HG03558 (cell line): Measurements from ENCODE around the gene TMEM217.

Experiments
- ATAC-seq: cut with Tn5 transposase; IDR thresholded peaks from one replicate; pipeline ENCODE4 v1.9.1; 2021; ENCODE audit warnings: moderate number of reproducible peaks; ENCODE audit not compliant: unreplicated experiment; ENCODE audit errors: extremely low read depth

Gene TMEM217

GRCh38 chr6:37244430-37245310 lies 13.3 kb downstream of the TMEM217 start:
- no peak for ATAC-seq

DNA sequence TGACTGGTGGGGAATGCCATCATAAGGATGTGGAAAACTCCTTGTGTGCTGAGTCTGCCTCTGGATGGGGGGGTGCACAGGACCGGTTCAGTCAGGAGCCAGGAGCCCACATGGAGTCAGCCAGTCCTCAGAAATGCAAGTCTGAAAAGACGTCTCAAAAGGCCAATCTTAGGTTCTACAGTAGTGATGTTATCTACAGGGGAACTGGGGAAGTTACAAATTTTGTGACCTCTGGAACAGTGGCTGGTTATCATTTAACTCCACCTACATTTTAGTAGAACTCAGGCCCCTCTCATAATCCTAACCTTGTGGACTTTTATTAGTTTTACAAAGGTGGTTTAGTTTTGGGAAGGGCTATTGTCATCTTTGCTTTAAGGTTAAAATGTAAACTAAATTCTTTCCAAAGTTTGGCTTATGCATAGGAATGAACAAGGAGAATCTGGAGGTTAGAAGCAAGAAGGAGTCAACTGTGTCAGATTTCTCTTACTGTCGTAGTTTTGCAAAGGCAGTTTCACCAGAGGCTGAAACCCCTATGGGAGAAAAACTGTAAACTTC lies 14.1 kb downstream of the TMEM217 start:
- no peak for ATAC-seq

- ATAC-seq, result no peak
These were observed 14.7 kb downstream of the TMEM217 start for GRCh38 chr6:37243131-37243815.

DNA sequence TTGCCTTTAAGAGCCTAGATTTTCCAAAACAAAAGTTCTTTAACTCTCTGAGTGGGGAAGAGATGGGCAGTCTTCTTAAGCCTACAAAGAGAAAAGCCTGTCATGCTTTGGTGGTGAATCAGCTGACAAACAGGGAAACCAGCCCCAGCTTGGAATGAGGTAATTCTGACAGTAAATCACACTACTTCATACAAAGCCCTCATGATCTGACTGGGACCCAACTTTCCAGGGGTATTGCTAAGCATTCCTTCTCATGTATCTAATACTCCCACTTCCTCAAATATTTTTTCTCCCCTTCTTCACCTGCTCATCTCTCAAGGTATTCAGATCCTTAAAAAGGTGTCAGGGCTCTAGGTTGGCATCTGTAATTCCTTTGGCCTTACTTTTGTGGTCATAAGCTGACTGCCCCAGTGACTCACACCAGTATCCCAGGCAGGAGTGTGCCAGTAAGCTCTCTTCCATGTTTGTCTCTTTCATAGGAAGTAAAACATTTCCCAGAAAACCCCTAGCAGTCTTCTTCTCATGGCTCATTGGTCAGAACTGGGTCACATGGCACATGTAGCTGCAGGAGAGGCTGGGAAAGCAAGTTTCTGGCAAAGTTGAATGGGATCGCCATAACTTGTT lies 15.4 kb downstream of the TMEM217 start:
- no peak for ATAC-seq

GRCh38 chr6:37241775-37242428 lies 16.0 kb downstream of the TMEM217 start:
- ATAC-seq, result no peak

GRCh38 chr6:37241131-37241530 lies 16.8 kb downstream of the TMEM217 start:
- ATAC-seq, result no peak

DNA sequence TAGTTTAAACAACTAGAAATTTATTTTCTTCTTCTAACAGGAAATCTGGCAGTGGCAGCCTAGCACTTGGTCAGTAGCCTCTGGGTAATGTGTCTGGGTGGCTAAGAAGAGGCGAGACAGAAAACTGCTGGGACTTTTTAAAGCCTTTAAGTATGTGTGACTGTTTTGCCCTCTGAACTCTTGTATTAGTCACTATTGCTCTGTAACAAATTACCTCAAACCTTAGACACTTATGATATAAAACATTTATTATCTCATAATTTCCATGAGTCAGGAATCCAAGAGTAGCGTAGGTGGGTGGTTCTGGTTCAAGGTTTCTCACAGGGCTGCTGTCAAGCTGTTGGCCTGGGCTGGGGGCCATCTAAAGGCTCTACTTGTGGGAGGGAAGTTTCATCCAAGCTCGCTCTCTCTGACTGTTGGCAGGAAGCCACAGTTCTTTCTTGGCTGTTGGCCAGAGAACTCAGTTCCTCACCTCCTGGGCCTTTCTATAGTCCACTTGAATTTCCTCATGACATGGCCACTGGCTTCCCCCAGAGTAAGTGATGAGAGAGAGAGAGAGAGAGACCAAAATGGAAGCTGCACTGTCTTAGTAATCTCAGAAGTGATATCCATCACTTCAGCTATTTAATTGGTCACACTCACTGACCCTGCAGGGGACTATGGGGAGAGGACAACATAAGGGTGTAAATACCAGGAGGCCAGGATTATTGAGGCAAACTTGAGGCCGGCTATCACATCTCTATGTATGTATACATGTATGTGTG lies 17.8 kb downstream of the TMEM217 start:
- ATAC-seq, result no peak

- no peak for ATAC-seq
These were observed 18.4 kb downstream of the TMEM217 start for GRCh38 chr6:37239526-37239925.

DNA sequence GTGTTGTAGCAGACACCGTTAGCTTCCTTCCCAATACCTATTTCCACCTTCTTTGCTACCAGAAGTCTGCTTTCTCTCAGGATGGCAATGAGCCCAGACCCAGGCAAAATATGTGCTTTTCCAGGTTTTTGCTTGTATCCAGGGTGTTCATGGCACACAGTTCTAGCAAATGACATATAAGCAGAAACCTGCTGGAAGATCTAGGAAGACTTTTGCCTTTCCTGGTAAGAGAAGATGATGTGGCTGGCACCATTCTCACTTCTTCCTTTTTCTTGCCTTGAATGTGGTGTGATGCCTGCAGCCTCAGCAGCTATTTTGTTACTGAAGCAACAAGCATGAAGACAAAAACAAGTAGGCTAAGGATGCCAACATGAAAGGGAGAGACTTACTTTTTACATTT lies 19.6 kb downstream of the TMEM217 start:
- no peak for ATAC-seq

GRCh38 chr6:37237789-37238188 lies 20.2 kb downstream of the TMEM217 start:
- ATAC-seq, result no peak

GRCh38 chr6:37236921-37237320 lies 21.0 kb downstream of the TMEM217 start:
- no peak for ATAC-seq

- ATAC-seq, result no peak
These were observed 24.4 kb downstream of the TMEM217 start for GRCh38 chr6:37233541-37233940.

- ATAC-seq, result no peak
These were observed 25.4 kb downstream of the TMEM217 start for GRCh38 chr6:37232430-37233017.

- ATAC-seq, result no peak
These were observed 27.8 kb downstream of the TMEM217 start for GRCh38 chr6:37230104-37230503.

- no peak for ATAC-seq
These were observed 32.4 kb downstream of the TMEM217 start for GRCh38 chr6:37225350-37226169.

GRCh38 chr6:37222992-37223391 lies 35.0 kb downstream of the TMEM217 start:
- no peak for ATAC-seq

DNA sequence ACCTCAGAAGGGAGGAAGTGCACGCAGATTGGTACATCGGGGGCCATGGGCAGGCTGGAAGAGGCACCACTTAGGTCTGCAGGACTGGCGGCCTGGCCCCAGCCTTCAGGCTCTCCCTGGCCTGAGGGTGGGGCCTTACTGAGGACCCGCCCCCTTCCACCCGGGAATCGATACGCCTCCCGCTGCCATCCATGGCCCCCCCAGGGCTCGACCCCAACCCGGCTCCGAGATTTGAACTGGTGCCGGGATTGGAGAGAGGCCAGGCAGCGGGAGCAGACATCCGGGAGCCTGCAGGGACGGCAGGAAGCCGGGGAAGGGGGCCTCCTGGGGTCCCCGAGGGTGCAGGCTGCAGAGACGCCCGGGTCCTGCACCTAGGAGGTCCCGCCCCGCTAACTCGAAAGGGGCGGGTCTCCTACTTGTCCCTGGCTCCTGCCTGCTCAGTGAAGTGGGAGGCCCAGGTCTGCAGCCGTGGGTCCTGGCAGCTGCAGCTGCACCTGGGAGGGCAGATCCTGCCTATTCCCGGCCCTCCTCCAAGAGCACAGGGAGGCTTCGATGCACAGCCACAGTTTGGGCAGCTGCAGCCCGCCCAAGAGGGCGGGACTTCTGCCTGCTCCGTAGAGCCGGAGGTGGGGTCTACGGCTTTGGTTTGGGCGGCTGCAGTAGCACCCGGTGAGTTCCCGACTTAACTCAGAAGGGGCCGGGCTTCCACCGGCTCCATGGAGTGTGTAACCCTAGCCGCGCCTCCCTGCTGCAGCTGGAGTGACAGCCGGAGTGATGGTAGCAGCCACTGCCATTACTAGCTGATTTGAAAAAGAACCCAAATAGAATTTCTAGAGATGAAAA lies 35.6 kb downstream of the TMEM217 start:
- ATAC-seq, result peak; percentile 68
